GM12878 (cell line): ENCODE data around the gene ZNF526. TPM values are rescaled to one million over a fixed set of nuclear protein-coding genes. Genes with fewer than 3 reads are reported as not detected.

Experiments used
- CUX1 ChIP-seq: IDR thresholded peaks from 2 replicates; pipeline ENCODE4 v1.6.1; 2012; ENCODE audit warnings: improper control_type of control experiment, low read depth, low read length; ENCODE audit not compliant: insufficient replicate concordance
- DPF2 ChIP-seq: fragments of 450-650 bp; IDR thresholded peaks from 2 replicates; pipeline ENCODE4 v1.6.1; 2017; ENCODE audit warnings: mild to moderate bottlenecking
- EZH2 ChIP-seq: IDR thresholded peaks from 2 replicates; pipeline ENCODE4 v1.6.1; 2012; ENCODE audit warnings: low read depth, mild to moderate bottlenecking, control low read depth, inconsistent platforms, low read length, borderline replicate concordance; ENCODE audit not compliant: control insufficient read depth
- FOXM1 ChIP-seq: IDR thresholded peaks from 2 replicates; pipeline ENCODE4 v1.6.1; 2012; ENCODE audit warnings: low read depth, mild to moderate bottlenecking, inconsistent platforms, low read length, moderate library complexity
- GATAD2B ChIP-seq: fragments of 450-650 bp; conservative IDR thresholded peaks from 2 replicates; pipeline ENCODE4 v1.6.1; 2017; ENCODE audit warnings: low read depth, mild to moderate bottlenecking, moderate library complexity
- KAT2A ChIP-seq: conservative IDR thresholded peaks from 2 replicates; pipeline ENCODE4 v1.6.1; 2011; ENCODE audit warnings: low read depth, low read length; ENCODE audit not compliant: control insufficient read depth
- MTA3 ChIP-seq: IDR thresholded peaks from 2 replicates; pipeline ENCODE4 v1.6.1; 2012; ENCODE audit warnings: low read length, inconsistent platforms, borderline replicate concordance
- MXI1 ChIP-seq: fragments of 150-350 bp; IDR thresholded peaks from 2 replicates; pipeline ENCODE4 v1.6.1; 2011; ENCODE audit warnings: low read depth, mild to moderate bottlenecking, inconsistent platforms, low read length, improper control_type of control experiment
- MYC ChIP-seq: IDR thresholded peaks from 2 replicates; pipeline ENCODE4 v1.6.1; 2011; ENCODE audit warnings: mild to moderate bottlenecking, low read length, moderate library complexity, inconsistent platforms; ENCODE audit not compliant: insufficient read depth, insufficient replicate concordance, insufficient read length, severe bottlenecking
- NRF1 ChIP-seq: conservative IDR thresholded peaks from 2 replicates; pipeline ENCODE4 v1.6.1; 2011; ENCODE audit warnings: mild to moderate bottlenecking, low read depth, low read length, improper control_type of control experiment
- PBX3 ChIP-seq: IDR thresholded peaks from 2 replicates; pipeline ENCODE4 v1.6.1; 2011; ENCODE audit warnings: mild to moderate bottlenecking, low read depth, low read length, moderate library complexity; ENCODE audit not compliant: insufficient replicate concordance
- PKNOX1 ChIP-seq: fragments of 450-650 bp; IDR thresholded peaks from 2 replicates; pipeline ENCODE4 v1.6.1; 2016; ENCODE audit warnings: mild to moderate bottlenecking
- RAD21 ChIP-seq: IDR thresholded peaks from 2 replicates; pipeline ENCODE4 v1.6.1; 2011; ENCODE audit warnings: mild to moderate bottlenecking, low read depth, low read length, moderate library complexity; ENCODE audit not compliant: insufficient read depth
- RELA ChIP-seq: fragments of 450-650 bp; IDR thresholded peaks from 2 replicates; pipeline ENCODE4 v1.8.0; 2014; ENCODE audit warnings: borderline replicate concordance; ENCODE audit not compliant: partially characterized antibody
- REST ChIP-seq: IDR thresholded peaks from 2 replicates; pipeline ENCODE4 v1.6.1; 2012; ENCODE audit warnings: mild to moderate bottlenecking, low read depth, low read length
- TCF12 ChIP-seq: IDR thresholded peaks from 2 replicates; pipeline ENCODE4 v1.6.1; 2011; ENCODE audit warnings: low read depth, mild to moderate bottlenecking, low read length
- ZZZ3 ChIP-seq: IDR thresholded peaks from 2 replicates; pipeline ENCODE4 v1.6.1; 2011; ENCODE audit warnings: low read depth; ENCODE audit not compliant: control insufficient read depth, insufficient read length
- polyA plus RNA-seq, 11 experiments: library from polyadenylated mRNA; depleted of rRNA in 4 of 11; unstranded in 6 of 11; stranded (reverse) in 5 of 11; fragments of >200 nt; fragmentation: Nextera tagmentation in 4 of 11; fragmentation: Illumina TruSeq in 1 of 11; extraction: Ambion mirVana in 4 of 11; extraction: Trizol in 1 of 11; gene quantifications; 1 replicate in 1 of 11; 2 replicates in 10 of 11; pipeline versions ENCODE4 v1.2.1 to v1.2.3, GENCODE V29; 2011 to 2016; ENCODE audit warnings: inconsistent platforms in 2 of 11, missing spikeins in 2 of 11, low read depth in 1 of 11
- total RNA-seq, 4 experiments: library from RNA; depleted of rRNA in 3 of 4; stranded (reverse); fragments of >200 nt in 3 of 4; fragmentation: Illumina TruSeq in 1 of 4; extraction: Trizol in 1 of 4; gene quantifications; 2 replicates each; pipeline versions ENCODE4 v1.2.1 to v1.2.3, GENCODE V29; 2013 to 2021

The ZNF526 gene
- total and polyA plus RNA-seq, 10 of the 15 experiments (the other 5 are each of a cell fraction or from before 2014, with no cell fraction given): 1.8 to 18.3 (median 5.5) TPM

GRCh38 chr19:42201489-42202289, 18.4 kb upstream of the ZNF526 start (continued):
- TF ChIP-seq CUX1 (no peak), PKNOX1 (peak; percentile 26; the same call in 1 of the 2 replicates), GATAD2B (peak; percentile 65; the same call in 1 of the 2 replicates), RAD21 (no peak), MTA3 (peak; percentile 26; the same call in 1 of the 2 replicates), DPF2 (peak; percentile 82), MXI1 (no peak), EZH2 (no peak), TCF12 (0 out of 2 replicates have a peak, but pooled peaks have one; percentile 19), RELA (peak; percentile 40), FOXM1 (no peak), REST (no peak), MYC (no peak), PBX3 (peak; percentile 7), NRF1 (no peak), KAT2A (no peak), ZZZ3 (no peak)
